SK-N-SH treated with all-trans-retinoic acid at 6 μM for 48 hours (cell line): ENCODE results near the gene UBASH3B.

Source experiments
- CREB5 ChIP-seq: fragments of 250-450 bp; sonication (Bioruptor Pico); IDR thresholded peaks from 2 replicates; pipeline ENCODE4 v1.5.1; 2020; ENCODE audit warnings: low read depth, mild to moderate bottlenecking, moderate library complexity
- ZNF565 ChIP-seq: fragments of 450-650 bp; formaldehyde crosslinking; conservative IDR thresholded peaks from 2 replicates; pipeline ENCODE4 v1.5.0; 2020; ENCODE audit warnings: low read depth, mild to moderate bottlenecking, moderate library complexity

- no peak for TF ChIP-seq CREB5
- TF ChIP-seq ZNF565 (CRISPR knock-in tag): no peak
These were observed 38.2 kb upstream of the UBASH3B start for GRCh38 chr11:122617297-122617696.
